GM18505 (cell line): ENCODE data around the gene MAP2K5.

ENCODE experiments used
- ATAC-seq: cut with Tn5 transposase; IDR thresholded peaks from one replicate; pipeline ENCODE4 v1.9.1; 2021; ENCODE audit not compliant: unreplicated experiment
- POLR2A ChIP-seq: IDR thresholded peaks from 4 replicates; pipeline ENCODE4 v1.6.1; 2011; ENCODE audit warnings: borderline replicate concordance; ENCODE audit not compliant: insufficient read depth, insufficient read length; ENCODE audit errors: extremely low read depth

The MAP2K5 gene

GRCh38 chr15:67840749-67841512 is 298.4 kb downstream of the MAP2K5 start:
- ATAC-seq, result no peak
- TF ChIP-seq POLR2A, result no peak

GRCh38 chr15:67841513-67841762 is 298.9 kb downstream of the MAP2K5 start:
- no peak for ATAC-seq
- TF ChIP-seq POLR2A, result no peak

DNA sequence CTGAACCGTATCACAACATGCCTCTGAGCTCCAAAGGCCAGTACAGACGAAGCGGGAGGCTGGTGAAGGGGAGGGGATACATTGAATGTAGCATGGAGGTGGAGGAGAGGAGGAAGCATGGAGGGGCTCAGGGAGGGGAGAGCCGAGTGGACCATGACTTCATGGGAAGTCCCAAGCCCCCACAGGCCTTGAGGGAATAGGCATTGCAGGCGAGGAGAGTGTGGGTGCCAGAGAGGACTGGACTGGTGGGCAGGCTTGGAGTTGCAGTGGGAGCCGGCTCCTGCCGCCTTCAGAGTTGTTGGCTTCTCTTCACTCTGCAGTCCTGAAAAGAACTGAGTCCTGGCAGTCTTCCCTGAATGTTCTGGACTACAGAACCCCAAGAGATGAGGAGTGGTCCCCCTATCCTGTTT is 300.6 kb downstream of the MAP2K5 start:
- ATAC-seq, result no peak

GRCh38 chr15:67843571-67844387 is 301.3 kb downstream of the MAP2K5 start:
- no peak for ATAC-seq
- no peak for TF ChIP-seq POLR2A

More for the DNA sequence above, 300.6 kb downstream of the MAP2K5 start:
- TF ChIP-seq POLR2A, result no peak

DNA sequence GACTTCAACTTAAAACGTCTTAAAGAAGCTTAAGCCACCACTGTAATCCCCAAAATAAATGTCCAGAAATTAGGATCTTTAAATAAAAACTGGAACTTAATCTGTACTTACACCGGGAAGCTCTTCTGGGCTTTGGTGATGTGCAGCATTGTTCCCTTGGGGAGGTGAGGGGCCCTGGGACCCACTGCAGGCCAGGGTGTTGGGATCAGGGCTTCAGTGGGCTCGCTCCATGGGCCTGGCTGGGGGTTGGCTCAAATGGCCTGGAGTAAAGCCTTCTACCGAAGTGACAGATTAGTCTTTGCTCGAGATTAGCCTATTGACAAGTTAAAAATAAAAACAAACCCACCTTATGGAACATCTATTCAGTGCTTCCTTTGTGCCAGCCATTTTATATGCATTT is 303.5 kb downstream of the MAP2K5 start:
- ATAC-seq, result no peak
- TF ChIP-seq POLR2A, result no peak

DNA sequence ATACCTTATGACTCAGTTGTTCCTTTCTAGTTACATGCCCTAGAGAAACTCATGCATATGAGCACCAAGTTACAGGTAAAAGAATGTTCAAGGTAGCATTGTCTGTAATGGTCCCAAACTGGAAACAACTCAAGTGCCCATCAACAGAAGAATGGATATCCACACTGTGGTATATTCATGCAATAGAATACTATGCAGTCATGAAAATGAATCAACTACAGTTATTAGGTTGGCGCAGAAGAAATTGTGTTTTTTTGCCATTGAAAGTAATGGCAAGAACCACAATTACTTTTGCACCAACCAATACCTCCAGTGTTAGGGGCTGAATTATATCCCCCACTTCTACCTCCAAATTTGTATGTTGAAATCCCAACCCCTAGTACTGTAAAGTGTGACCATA is 307.0 kb downstream of the MAP2K5 start:
- ATAC-seq, result no peak
- no peak for TF ChIP-seq POLR2A

DNA sequence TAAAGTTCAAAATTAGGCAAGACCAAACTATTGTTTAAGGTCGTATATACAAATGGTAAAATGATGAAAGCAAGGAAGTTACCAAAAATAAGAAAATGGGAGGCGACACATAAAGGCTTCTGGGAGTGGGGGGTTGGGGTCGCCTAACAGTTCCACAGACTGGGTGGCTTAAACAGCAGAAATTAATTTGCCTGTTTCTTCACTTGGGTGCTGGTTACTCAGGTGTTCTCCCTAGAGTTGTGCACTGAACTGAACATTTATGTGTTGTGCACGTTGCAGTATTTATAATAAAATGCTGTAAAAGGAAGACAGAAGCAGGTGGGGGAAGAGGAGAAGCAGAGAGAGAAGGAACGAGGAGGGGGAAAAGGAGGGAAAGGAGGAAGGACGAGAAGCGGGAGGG is 307.8 kb downstream of the MAP2K5 start:
- no peak for TF ChIP-seq POLR2A
- no peak for ATAC-seq

DNA sequence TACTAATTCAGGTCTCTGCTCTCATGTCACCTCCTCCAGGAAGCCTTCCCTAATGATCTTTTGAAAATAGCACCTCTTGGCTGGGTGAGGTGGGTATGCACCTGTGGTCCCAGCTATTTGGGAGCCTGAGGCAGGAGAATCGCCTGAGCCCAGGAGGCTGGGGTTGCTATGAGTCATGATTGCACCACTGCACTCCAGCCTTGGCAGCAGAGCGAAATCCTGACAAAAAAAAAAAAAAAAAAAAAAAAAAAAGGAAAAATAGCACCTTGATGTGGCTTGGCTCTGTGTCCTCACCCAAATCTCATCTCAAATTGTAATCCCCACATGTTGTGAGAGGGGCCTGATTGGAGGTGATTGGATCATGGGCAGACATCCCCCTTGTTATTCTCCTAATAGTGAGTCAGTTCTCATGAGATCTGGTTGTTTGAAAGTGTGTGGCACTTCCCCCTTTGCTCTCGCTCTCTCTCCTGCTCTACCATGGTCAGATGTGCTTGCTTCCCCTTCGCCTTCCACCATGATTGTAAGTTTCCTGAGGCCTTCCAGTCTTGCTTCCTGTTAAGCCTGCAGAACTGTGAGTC is 308.6 kb downstream of the MAP2K5 start:
- TF ChIP-seq POLR2A, result no peak
- ATAC-seq, result no peak

DNA sequence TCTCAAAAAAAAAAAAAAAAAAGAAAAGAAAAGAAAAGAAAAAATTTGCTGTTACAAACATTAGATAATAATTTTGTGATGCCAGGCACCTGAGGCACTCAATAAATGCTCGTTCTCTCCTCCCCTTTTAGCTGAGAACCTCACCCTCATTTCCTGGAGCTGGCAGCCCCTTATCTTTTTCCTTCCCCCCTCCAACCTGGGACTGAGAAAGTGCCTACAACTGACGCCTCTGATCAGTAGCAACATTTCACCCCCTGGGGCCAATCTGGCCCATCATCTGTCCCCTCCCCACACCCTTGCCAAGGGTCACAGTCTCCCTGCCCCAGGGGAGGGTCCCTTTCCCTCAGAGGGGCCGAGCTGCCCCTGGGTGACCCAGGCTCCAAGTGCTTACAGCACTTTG is 309.9 kb downstream of the MAP2K5 start:
- no peak for TF ChIP-seq POLR2A
- no peak for ATAC-seq

DNA sequence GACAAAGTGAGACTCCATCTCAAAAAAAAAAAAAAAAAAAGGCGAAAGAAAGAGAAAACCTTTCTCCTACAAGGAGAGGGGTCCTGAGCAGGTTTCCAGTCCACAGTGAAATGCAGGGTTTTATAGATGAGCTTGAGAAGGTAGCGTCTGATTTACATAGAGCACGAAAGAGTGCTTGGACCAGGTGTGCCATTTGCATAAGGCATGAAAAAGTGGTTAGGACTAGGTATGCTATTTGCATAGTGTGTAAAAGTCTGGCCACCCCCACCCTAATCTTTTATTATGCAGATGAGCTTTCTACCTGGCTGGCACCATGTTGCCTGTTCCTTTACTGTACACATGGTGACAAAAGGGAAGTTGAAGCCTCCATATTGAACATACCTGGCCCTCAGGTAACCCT is 311.0 kb downstream of the MAP2K5 start:
- no peak for ATAC-seq
- no peak for TF ChIP-seq POLR2A

DNA sequence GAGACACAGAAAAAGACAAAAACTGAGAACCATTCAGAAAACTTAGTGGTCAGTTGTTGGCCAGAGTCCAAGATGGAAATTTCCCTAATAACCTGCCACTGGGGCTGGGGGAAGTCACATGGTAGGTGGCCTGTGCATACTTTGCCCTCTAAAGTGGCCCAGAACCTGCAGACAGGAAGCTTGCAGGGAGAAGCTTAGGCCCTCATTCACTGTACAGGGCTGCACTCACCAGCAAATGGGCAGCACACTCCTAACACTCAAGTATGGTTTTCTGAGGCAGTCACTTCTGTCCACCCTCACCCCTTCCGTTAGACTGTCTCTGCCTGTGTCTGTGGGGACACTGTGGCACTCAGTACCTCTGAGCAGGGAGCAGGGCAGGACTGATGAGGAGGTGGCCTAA is 311.9 kb downstream of the MAP2K5 start:
- no peak for TF ChIP-seq POLR2A
- no peak for ATAC-seq

DNA sequence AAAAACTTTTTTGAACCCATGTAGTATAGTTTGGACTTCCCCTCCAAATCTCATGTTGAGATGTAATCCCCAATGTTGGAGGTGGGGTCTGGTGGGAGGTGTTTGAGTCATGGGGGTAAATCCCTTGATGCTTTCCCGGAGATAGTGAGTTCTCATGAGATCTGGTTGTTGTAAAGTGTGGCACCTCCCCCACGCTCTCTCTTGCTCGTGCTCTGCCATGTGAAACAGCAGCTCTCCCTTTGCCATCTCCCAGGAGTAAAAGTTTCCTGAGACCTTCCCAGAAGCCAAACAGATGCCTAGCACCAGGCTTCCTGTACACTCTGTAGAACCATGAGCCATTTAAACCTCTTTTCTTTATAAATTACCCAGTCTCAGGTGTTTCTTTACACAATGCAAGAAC is 313.3 kb downstream of the MAP2K5 start:
- no peak for ATAC-seq
- no peak for TF ChIP-seq POLR2A
